SK-N-DZ (cell line): ENCODE data around the gene HES7.
"Not testable (repeated sequence)": the region's sequence is repeated elsewhere in the genome, so short reads cannot be mapped to it uniquely, and the experiment has no call there.

Source experiments
- DNase-seq: peaks from one replicate; pipeline ENCODE4 v3.0.0-alpha.2; 2015; ENCODE audit warnings: low spot score

The HES7 gene

GRCh38 chr17:8122924-8123694 is 797 bp downstream of the HES7 start:
- peak; percentile 38 for DNase-seq

GRCh38 chr17:8122422-8122923 is 1.4 kb downstream of the HES7 start:
- DNase-seq: peak; percentile 39

GRCh38 chr17:8121681-8122421 is 2.1 kb downstream of the HES7 start:
- peak; percentile 74 for DNase-seq

- DNase-seq: no peak
These were observed 2.6 kb downstream of the HES7 start for GRCh38 chr17:8121407-8121680.

- peak; percentile 77 for DNase-seq
These were observed 3.1 kb downstream of the HES7 start for GRCh38 chr17:8120520-8121406.

GRCh38 chr17:8119581-8120519 is 4.1 kb downstream of the HES7 start:
- peak; percentile 94 for DNase-seq

GRCh38 chr17:8118769-8119580 is 4.9 kb downstream of the HES7 start:
- peak; percentile 90 for DNase-seq

- peak; percentile 56 for DNase-seq
These were observed 5.7 kb downstream of the HES7 start, which contains the start of gene ALOXE3 for GRCh38 chr17:8117980-8118768. Gene ALOXE3, minus strand, starts transcription at chr17:8118514. Its CDS starts 524 bp downstream, at chr17:8117990.

GRCh38 chr17:8117367-8117979 is 6.4 kb downstream of the HES7 start:
- no peak for DNase-seq

GRCh38 chr17:8116776-8117175 is 7.1 kb downstream of the HES7 start:
- no peak for DNase-seq

GRCh38 chr17:8110907-8111306 is 13.0 kb downstream of the HES7 start:
- no peak for DNase-seq

- no peak for DNase-seq
These were observed 13.5 kb downstream of the HES7 start for GRCh38 chr17:8110456-8110804.

- DNase-seq: peak; percentile 49
These were observed 14.0 kb downstream of the HES7 start for GRCh38 chr17:8109661-8110455.

GRCh38 chr17:8108972-8109660 is 14.8 kb downstream of the HES7 start:
- no peak for DNase-seq

GRCh38 chr17:8106980-8107379 is 16.9 kb downstream of the HES7 start:
- DNase-seq: not testable (repeated sequence)

GRCh38 chr17:8105957-8106398 is 17.9 kb downstream of the HES7 start:
- no peak for DNase-seq

GRCh38 chr17:8104911-8105310 is 19.0 kb downstream of the HES7 start:
- DNase-seq: no peak
